GM12878 (cell line): ENCODE data around the gene LSM14B. TPM values are rescaled to one million over a fixed set of nuclear protein-coding genes. Genes with fewer than 3 reads are reported as not detected.

ENCODE experiments used
- BCLAF1 ChIP-seq: fragments of 450-650 bp; IDR thresholded peaks from 2 replicates; pipeline ENCODE4 v1.6.1; 2017; ENCODE audit warnings: antibody characterized with exemption, mild to moderate bottlenecking, moderate library complexity
- CHD1 ChIP-seq: IDR thresholded peaks from 2 replicates; pipeline ENCODE4 v1.6.1; 2012; ENCODE audit warnings: low read depth, low read length, improper control_type of control experiment
- CHD2 ChIP-seq: IDR thresholded peaks from 2 replicates; pipeline ENCODE4 v1.6.1; 2011; ENCODE audit warnings: low read depth, low read length, improper control_type of control experiment, borderline replicate concordance
- CREM ChIP-seq: IDR thresholded peaks from 2 replicates; pipeline ENCODE4 v1.6.1; 2014; ENCODE audit warnings: antibody characterized with exemption, low read depth
- CTCF ChIP-seq, 3 experiments: IDR thresholded peaks in 2 of 3; conservative IDR thresholded peaks in 1 of 3; 2 replicates each; pipeline ENCODE4 v1.5.1; 2011; ENCODE audit warnings: low read depth in 3 of 3, low read length in 3 of 3, mild to moderate bottlenecking in 3 of 3, control low read depth in 2 of 3, moderate library complexity in 2 of 3, inconsistent platforms in 1 of 3, mixed read lengths in 1 of 3; ENCODE audit not compliant: control insufficient read depth in 2 of 3, insufficient read depth in 1 of 3; ENCODE audit errors: extremely low read depth in 1 of 3
- ESRRA ChIP-seq: IDR thresholded peaks from 2 replicates; pipeline ENCODE4 v1.6.1; 2012; ENCODE audit warnings: mild to moderate bottlenecking, low read length, improper control_type of control experiment
- FOS ChIP-seq: IDR thresholded peaks from 3 replicates; pipeline ENCODE4 v1.6.1; 2011; ENCODE audit warnings: borderline replicate concordance; ENCODE audit not compliant: insufficient read length; ENCODE audit errors: extremely low read depth
- IKZF1 ChIP-seq: fragments of 450-650 bp; conservative IDR thresholded peaks from 2 replicates; pipeline ENCODE4 v1.6.1; 2017; ENCODE audit warnings: antibody characterized with exemption, mild to moderate bottlenecking
- LARP7 ChIP-seq: fragments of 450-650 bp; IDR thresholded peaks from 2 replicates; pipeline ENCODE4 v1.6.1; 2017; ENCODE audit warnings: mild to moderate bottlenecking
- PAX5 ChIP-seq: IDR thresholded peaks from 2 replicates; pipeline ENCODE4 v1.6.1; 2011; ENCODE audit warnings: low read depth, low read length, borderline replicate concordance
- PAX8 ChIP-seq: fragments of 450-650 bp; IDR thresholded peaks from 2 replicates; pipeline ENCODE4 v1.6.1; 2017; ENCODE audit warnings: mild to moderate bottlenecking, moderate library complexity
- POLR2A ChIP-seq: IDR thresholded peaks from 2 replicates; pipeline ENCODE4 v1.6.1; 2011; ENCODE audit warnings: low read depth, mild to moderate bottlenecking, low read length
- POLR2AphosphoS2 ChIP-seq: IDR thresholded peaks from 2 replicates; pipeline ENCODE4 v1.6.1; 2011; ENCODE audit warnings: low read depth, mild to moderate bottlenecking, low read length, improper control_type of control experiment, moderate library complexity
- RUNX3 ChIP-seq: IDR thresholded peaks from 2 replicates; pipeline ENCODE4 v1.6.1; 2012; ENCODE audit warnings: low read length, inconsistent platforms
- SREBF1 ChIP-seq: IDR thresholded peaks from 2 replicates; pipeline ENCODE4 v1.6.1; 2012; ENCODE audit warnings: mild to moderate bottlenecking, low read length
- SREBF2 ChIP-seq: IDR thresholded peaks from 2 replicates; pipeline ENCODE4 v1.6.1; 2012; ENCODE audit warnings: mild to moderate bottlenecking, low read length
- TCF3 ChIP-seq: IDR thresholded peaks from 2 replicates; pipeline ENCODE4 v1.6.1; 2012; ENCODE audit warnings: low read depth, mild to moderate bottlenecking, low read length, borderline replicate concordance; ENCODE audit not compliant: insufficient read depth
- USF1 ChIP-seq: IDR thresholded peaks from 2 replicates; pipeline ENCODE4 v1.6.1; 2011; ENCODE audit warnings: borderline replicate concordance, low read depth, mild to moderate bottlenecking, moderate library complexity, mixed read lengths, low read length; ENCODE audit not compliant: insufficient read depth; ENCODE audit errors: extremely low read length
- ZBTB11 ChIP-seq: fragments of 450-650 bp; formaldehyde crosslinking; IDR thresholded peaks from 2 replicates; pipeline ENCODE4 v1.5.0; 2022; ENCODE audit warnings: mild to moderate bottlenecking, missing genetic modification characterization
- ZNF274 ChIP-seq: IDR thresholded peaks from one replicate; pipeline ENCODE4 v1.8.0; 2011; ENCODE audit not compliant: insufficient read length, insufficient read depth
- polyA plus RNA-seq, 11 experiments: library from polyadenylated mRNA; depleted of rRNA in 4 of 11; unstranded in 6 of 11; stranded (reverse) in 5 of 11; fragments of >200 nt; fragmentation: Nextera tagmentation in 4 of 11; fragmentation: Illumina TruSeq in 1 of 11; extraction: Ambion mirVana in 4 of 11; extraction: Trizol in 1 of 11; gene quantifications; 1 replicate in 1 of 11; 2 replicates in 10 of 11; pipeline versions ENCODE4 v1.2.1 to v1.2.3, GENCODE V29; 2011 to 2016; ENCODE audit warnings: inconsistent platforms in 2 of 11, missing spikeins in 2 of 11, low read depth in 1 of 11
- total RNA-seq, 4 experiments: library from RNA; depleted of rRNA in 3 of 4; stranded (reverse); fragments of >200 nt in 3 of 4; fragmentation: Illumina TruSeq in 1 of 4; extraction: Trizol in 1 of 4; gene quantifications; 2 replicates each; pipeline versions ENCODE4 v1.2.1 to v1.2.3, GENCODE V29; 2013 to 2021

The LSM14B gene
- total and polyA plus RNA-seq, 10 of the 15 experiments (the other 5 are each of a cell fraction or from before 2014, with no cell fraction given), result 0.56 to 34.3 (median 15.6) TPM

- TF ChIP-seq ZBTB11 (CRISPR knock-in tag) (no peak), POLR2A (no peak), RUNX3 (no peak; the same call in 1 of the 2 replicates), SREBF2 (no peak), PAX5 (no peak), BCLAF1 (no peak), SREBF1 (no peak), LARP7 (no peak), CHD1 (no peak), CREM (no peak), POLR2AphosphoS2 (no peak), FOS (no peak), CHD2 (no peak), ESRRA (no peak), TCF3 (no peak), PAX8 (no peak), USF1 (no peak), CTCF (IDR thresholded peaks at IDR 0.05 in 2 of 3, conservative IDR thresholded peaks at IDR 0.05 in 1 of 3; ENCODE audit: control insufficient read depth in 2 of 3, extremely low read depth in 1 of 3, insufficient read depth in 1 of 3, low read depth in 3 of 3, low read length in 3 of 3) (peak; percentile 73 to 82 (median 79)), IKZF1 (no peak), ZNF274 (no peak)
Measured at GRCh38 chr20:62136283-62137091, 14.2 kb downstream of the LSM14B start (continued).
